Stomach (tissue), 4 donors: ENCODE results near the gene DHRSX.

Source experiments
- CTCF ChIP-seq, 7 experiments: fragments of 450-650 bp in 4 of 7; fragments of 200-600 bp in 3 of 7; sonication (generic) in 3 of 7; IDR thresholded peaks; one replicate each; pipeline ENCODE4 v1.5.1; 2016 to 2019; ENCODE audit warnings: antibody characterized with exemption in 7 of 7, control low read depth in 2 of 7, mild to moderate bottlenecking in 1 of 7
- EP300 ChIP-seq: sonication (generic); formaldehyde crosslinking; IDR thresholded peaks from one replicate; pipeline ENCODE4 v1.6.1; 2017; ENCODE audit warnings: antibody characterized with exemption
- POLR2A ChIP-seq, 4 donors: fragments of 450-650 bp; IDR thresholded peaks; one replicate each; pipeline ENCODE4 v1.6.1; 2016; ENCODE audit warnings: antibody characterized with exemption in 4 of 4, control low read depth in 2 of 4, mild to moderate bottlenecking in 1 of 4, moderate library complexity in 1 of 4
- POLR2AphosphoS5 ChIP-seq, 3 donors: sonication (generic); formaldehyde crosslinking; IDR thresholded peaks; one replicate each; pipeline ENCODE4 v1.6.1; 2016; ENCODE audit warnings: antibody characterized with exemption in 3 of 3

- no peak for TF ChIP-seq CTCF (IDR thresholded peaks at IDR 0.05)
- no peak for TF ChIP-seq POLR2AphosphoS5 (IDR thresholded peaks at IDR 0.05)
- TF ChIP-seq POLR2A (IDR thresholded peaks at IDR 0.05) = no peak
- no peak for TF ChIP-seq EP300
Measured at GRCh38 chrX:2398064-2398656, 102.6 kb downstream of the DHRSX start.
